Hepatocyte (in vitro differentiated cells): ENCODE data around the gene FBLN1. TPM values are rescaled to one million over a fixed set of nuclear protein-coding genes. Genes with fewer than 3 reads are reported as not detected.

Source experiments
- DNase-seq: peaks from one replicate; pipeline ENCODE4 v3.0.0-alpha.2; 2016; ENCODE audit warnings: low spot score
- H2AFZ ChIP-seq: fragments of 200-600 bp; sonication (generic); 2 replicates; pipeline ENCODE4 v1.6.0; 2016; ENCODE audit warnings: antibody characterized with exemption, mild to moderate bottlenecking
- H3K27ac ChIP-seq: fragments of 200-600 bp; sonication (generic); 2 replicates; pipeline ENCODE4 v1.5.1; 2016; ENCODE audit warnings: mild to moderate bottlenecking
- H3K27me3 ChIP-seq: fragments of 200-600 bp; sonication (generic); 2 replicates; pipeline ENCODE4 v1.6.1; 2016
- H3K36me3 ChIP-seq: fragments of 200-600 bp; sonication (generic); replicated peaks from 2 replicates; pipeline ENCODE4 v1.5.1; 2016; ENCODE audit warnings: low read depth; ENCODE audit not compliant: insufficient read depth
- H3K4me1 ChIP-seq: fragments of 200-600 bp; sonication (generic); 2 replicates; pipeline ENCODE4 v1.5.1; 2016; ENCODE audit warnings: mild to moderate bottlenecking, moderate library complexity; ENCODE audit not compliant: insufficient read depth
- H3K4me2 ChIP-seq: fragments of 200-600 bp; sonication (generic); 2 replicates; pipeline ENCODE4 v1.6.0; 2016
- H3K4me3 ChIP-seq: fragments of 200-600 bp; sonication (generic); 2 replicates; pipeline ENCODE4 v1.5.1; 2016; ENCODE audit warnings: mild to moderate bottlenecking
- H3K79me2 ChIP-seq: fragments of 200-600 bp; sonication (generic); 2 replicates; pipeline ENCODE4 v1.6.0; 2017; ENCODE audit warnings: mild to moderate bottlenecking
- H3K9me2 ChIP-seq: fragments of 200-600 bp; sonication (generic); replicated peaks from 2 replicates; pipeline ENCODE4 v1.6.0; 2017; ENCODE audit warnings: mild to moderate bottlenecking; ENCODE audit not compliant: insufficient read depth
- H3K9me3 ChIP-seq: fragments of 200-600 bp; sonication (generic); 2 replicates; pipeline ENCODE4 v1.5.1; 2016; ENCODE audit warnings: low read depth, mild to moderate bottlenecking
- H4K20me1 ChIP-seq: fragments of 200-600 bp; sonication (generic); 2 replicates; pipeline ENCODE4 v1.6.0; 2016; ENCODE audit warnings: mild to moderate bottlenecking; ENCODE audit not compliant: insufficient read depth, poor library complexity, severe bottlenecking
- EZH2 ChIP-seq: fragments of 200-600 bp; sonication (generic); IDR thresholded peaks from 2 replicates; pipeline ENCODE4 v1.6.1; 2016; ENCODE audit warnings: antibody characterized with exemption, mild to moderate bottlenecking, borderline replicate concordance
- EZH2phosphoT487 ChIP-seq: fragments of 200-600 bp; sonication (generic); IDR thresholded peaks from one replicate; pipeline ENCODE4 v1.6.1; 2018; ENCODE audit warnings: antibody characterized with exemption, mild to moderate bottlenecking, low read depth, moderate library complexity; ENCODE audit not compliant: unreplicated experiment, severe bottlenecking
- WGBS: methylation state at CpG from one replicate; pipeline ENCODE4 v1.1.6; 2016; ENCODE audit warnings: low lambda C conversion rate; ENCODE audit errors: missing lambda C conversion rate; 5-methylcytosine and 5-hydroxymethylcytosine counted together
- polyA plus RNA-seq: library from polyadenylated mRNA; unstranded; fragments of >200 nt; fragmentation: Nextera tagmentation; extraction: Ambion mirVana; gene quantifications from 2 replicates; pipeline ENCODE4 v1.2.1, GENCODE V29; 2016
- total RNA-seq: library from RNA; depleted of rRNA; stranded (reverse); fragments of >200 nt; gene quantifications from 2 replicates; pipeline ENCODE4 v1.2.3, GENCODE V29; 2014
- TF ChIP-seq, protein P1 (sequence below): fragments of 200-600 bp; sonication (generic); IDR thresholded peaks from 2 replicates; pipeline ENCODE4 v1.5.1; 2016; ENCODE audit warnings: antibody characterized with exemption, mild to moderate bottlenecking; ENCODE audit not compliant: poor library complexity

FBLN1 gene
- total and polyA plus RNA-seq, 2 experiments from 2014 or later = 201 to 669 TPM

GRCh38 chr22:45488764-45489370, 13.8 kb upstream of the FBLN1 start:
- 97% methylated on average over 4 of the region's 4 CpGs for WGBS
- Histone ChIP-seq H3K27me3 (no peaks in the 10 kb centered on the region), H3K79me2 (no peaks in the 10 kb centered on the region), H2AFZ (no peak overlapping the region), H3K4me1 (peaks cover 7% of the 10 kb centered on the region), H3K4me2 (no peak overlapping the region), H3K9me2 (no peaks in the 10 kb centered on the region), H3K4me3 (no peak overlapping the region), H4K20me1 (no peaks in the 10 kb centered on the region), H3K9me3 (no peaks in the 10 kb centered on the region), H3K27ac (no peak overlapping the region), H3K36me3 (no peaks in the 10 kb centered on the region)
- DNase-seq = no peak
- TF ChIP-seq EZH2phosphoT487 (no peak), EZH2 (no peak)
- TF ChIP-seq, protein P1, sequence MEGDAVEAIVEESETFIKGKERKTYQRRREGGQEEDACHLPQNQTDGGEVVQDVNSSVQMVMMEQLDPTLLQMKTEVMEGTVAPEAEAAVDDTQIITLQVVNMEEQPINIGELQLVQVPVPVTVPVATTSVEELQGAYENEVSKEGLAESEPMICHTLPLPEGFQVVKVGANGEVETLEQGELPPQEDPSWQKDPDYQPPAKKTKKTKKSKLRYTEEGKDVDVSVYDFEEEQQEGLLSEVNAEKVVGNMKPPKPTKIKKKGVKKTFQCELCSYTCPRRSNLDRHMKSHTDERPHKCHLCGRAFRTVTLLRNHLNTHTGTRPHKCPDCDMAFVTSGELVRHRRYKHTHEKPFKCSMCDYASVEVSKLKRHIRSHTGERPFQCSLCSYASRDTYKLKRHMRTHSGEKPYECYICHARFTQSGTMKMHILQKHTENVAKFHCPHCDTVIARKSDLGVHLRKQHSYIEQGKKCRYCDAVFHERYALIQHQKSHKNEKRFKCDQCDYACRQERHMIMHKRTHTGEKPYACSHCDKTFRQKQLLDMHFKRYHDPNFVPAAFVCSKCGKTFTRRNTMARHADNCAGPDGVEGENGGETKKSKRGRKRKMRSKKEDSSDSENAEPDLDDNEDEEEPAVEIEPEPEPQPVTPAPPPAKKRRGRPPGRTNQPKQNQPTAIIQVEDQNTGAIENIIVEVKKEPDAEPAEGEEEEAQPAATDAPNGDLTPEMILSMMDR = no peak

- Histone ChIP-seq H3K27ac (no peak overlapping the region), H3K9me3 (no peaks in the 10 kb centered on the region), H3K27me3 (no peaks in the 10 kb centered on the region), H3K4me1 (no peaks in the 10 kb centered on the region), H3K79me2 (no peaks in the 10 kb centered on the region), H4K20me1 (no peaks in the 10 kb centered on the region), H3K4me3 (no peak overlapping the region), H3K4me2 (no peak overlapping the region), H3K36me3 (no peaks in the 10 kb centered on the region), H2AFZ (no peak overlapping the region), H3K9me2 (no peaks in the 10 kb centered on the region)
- WGBS = 56% methylated on average over 3 of the region's 3 CpGs
- DNase-seq = no peak
- TF ChIP-seq, protein P1 = no peak
- TF ChIP-seq EZH2 = no peak
- no peak for TF ChIP-seq EZH2phosphoT487
These were observed 11.8 kb upstream of the FBLN1 start for GRCh38 chr22:45490836-45491235.

- H3K27ac ChIP-seq = no peak overlapping the region
- 78% methylated on average over 8 of the region's 8 CpGs for WGBS
- H3K4me3 ChIP-seq = no peak overlapping the region
These were observed 10.8 kb upstream of the FBLN1 start for GRCh38 chr22:45491841-45492240.

More at GRCh38 chr22:45491841-45492240, 10.8 kb upstream of the FBLN1 start:
- TF ChIP-seq, protein P1 = no peak
- no peak for TF ChIP-seq EZH2
- TF ChIP-seq EZH2phosphoT487 = no peak
- Histone ChIP-seq H3K27me3 (no peaks in the 10 kb centered on the region), H3K9me3 (no peaks in the 10 kb centered on the region), H3K4me2 (no peak overlapping the region), H3K9me2 (no peaks in the 10 kb centered on the region), H3K4me1 (no peaks in the 10 kb centered on the region), H4K20me1 (no peaks in the 10 kb centered on the region), H3K79me2 (no peaks in the 10 kb centered on the region), H3K36me3 (no peaks in the 10 kb centered on the region), H2AFZ (no peak overlapping the region)
- DNase-seq = no peak
